NCI-H187 (cell line): ENCODE data around the gene EPB42.
A peak's percentile ranks its signal among the peaks of the same experiment; 100 is the strongest.
"Not testable (repeated sequence)": the region's sequence is repeated elsewhere in the genome, so short reads cannot be mapped to it uniquely, and the experiment has no call there.

Experiments
- DNase-seq, 2 experiments: peaks; one replicate each; lab custom pipeline; 2025; lab: John Stamatoyannopoulos, UW

Gene EPB42

DNA sequence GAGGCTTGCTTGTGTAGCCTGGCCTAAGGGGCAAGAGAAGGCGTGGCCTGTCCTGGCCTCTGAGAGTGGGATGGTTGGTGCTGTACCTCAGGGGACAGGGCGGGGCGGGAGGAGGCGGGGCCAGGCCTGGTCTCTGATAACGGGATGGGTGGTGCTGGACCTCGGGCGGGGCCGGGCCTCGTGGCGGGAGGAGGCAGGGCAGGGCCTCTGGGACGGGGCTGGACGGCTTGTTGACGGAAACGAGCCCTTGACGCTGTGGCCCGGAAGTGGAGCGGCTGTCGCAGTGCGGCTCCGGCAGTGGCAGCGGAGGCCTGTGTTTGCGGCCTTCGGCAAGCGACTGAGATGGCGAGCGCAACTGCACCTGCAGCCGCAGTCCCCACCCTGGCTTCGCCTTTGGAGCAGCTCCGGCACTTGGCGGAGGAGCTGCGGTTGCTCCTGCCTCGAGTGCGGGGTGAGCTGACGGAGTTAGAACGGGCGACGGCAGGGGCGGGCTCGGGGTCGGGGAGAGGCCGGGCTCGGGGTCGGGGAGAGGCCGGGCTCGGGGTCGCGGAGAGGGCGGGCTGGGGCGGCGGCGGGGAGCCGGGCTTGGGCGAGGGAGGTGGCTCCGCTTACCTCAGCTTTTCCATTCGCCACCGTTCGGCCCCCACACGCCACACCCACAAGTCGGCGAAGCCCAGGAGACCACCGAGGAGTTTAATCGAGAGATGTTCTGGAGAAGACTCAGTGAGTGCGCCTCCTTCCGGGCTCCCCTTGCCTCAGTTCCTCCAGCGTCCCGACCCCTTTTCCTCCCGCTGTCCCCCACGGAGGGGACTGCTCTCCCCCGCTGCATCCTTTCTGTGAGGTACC, 35.4 kb downstream of the EPB42 start, which contains the start of gene CCNDBP1:
Gene CCNDBP1 (plus strand): TSS at position 247 of the 846 bp plus-strand sequence. CDS start 96 bp downstream, at position 343.
- peak; percentile 44 to 66 for DNase-seq

DNA sequence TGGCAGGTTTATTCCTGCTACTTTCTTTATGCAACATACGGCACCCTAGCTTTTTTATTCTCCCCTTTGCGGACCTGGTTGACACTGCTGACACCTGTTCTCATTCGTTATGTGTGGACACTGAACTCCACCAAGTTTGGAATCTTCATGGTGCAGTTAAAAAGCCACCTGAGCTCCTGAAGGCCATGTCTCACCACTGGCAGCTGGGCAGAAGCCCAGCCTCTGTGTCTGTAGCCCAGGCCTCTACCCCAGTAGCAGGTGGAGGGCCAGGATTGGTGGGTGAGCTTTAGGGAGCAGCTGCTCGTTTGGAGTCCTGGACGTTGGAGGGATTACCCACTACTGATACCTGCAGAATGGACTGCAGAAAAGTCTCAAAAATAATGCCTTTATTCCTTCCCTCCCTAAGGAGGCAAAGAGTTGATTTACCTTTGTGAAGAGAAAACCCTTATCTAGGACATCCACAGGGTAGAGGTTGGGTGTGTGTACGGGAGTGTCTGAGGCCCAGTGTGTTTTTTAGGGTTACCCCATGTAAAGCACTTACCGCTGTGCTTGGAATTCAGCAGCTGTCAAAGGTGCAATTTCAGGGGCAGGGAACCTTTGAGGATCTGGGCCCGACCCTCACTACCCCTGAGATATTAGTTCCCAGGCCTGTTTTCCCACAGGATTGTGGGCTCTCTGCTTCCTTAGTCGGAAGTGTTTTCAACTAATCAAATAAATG, 36.3 kb downstream of the EPB42 start:
- DNase-seq, result no peak

DNA sequence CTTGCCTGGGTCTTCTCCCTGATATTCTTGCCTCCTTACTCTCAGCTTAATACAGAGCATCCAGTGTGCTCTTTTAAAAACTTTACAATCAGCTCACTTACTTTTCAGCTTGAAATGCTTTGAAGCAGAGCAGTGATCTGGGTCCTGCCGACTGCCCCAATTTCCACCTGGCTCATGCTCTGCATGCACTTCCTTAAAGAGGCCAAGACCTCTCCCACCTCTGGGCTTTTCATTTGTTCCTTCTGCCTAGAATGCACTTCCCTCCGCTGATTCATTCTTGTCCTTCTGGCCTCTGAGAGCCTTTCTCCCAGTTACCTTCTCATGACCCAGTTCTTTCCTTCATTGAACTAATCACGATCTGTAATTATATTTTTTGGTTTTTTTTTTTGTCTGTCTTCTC, 37.5 kb downstream of the EPB42 start:
- no peak for DNase-seq

DNA sequence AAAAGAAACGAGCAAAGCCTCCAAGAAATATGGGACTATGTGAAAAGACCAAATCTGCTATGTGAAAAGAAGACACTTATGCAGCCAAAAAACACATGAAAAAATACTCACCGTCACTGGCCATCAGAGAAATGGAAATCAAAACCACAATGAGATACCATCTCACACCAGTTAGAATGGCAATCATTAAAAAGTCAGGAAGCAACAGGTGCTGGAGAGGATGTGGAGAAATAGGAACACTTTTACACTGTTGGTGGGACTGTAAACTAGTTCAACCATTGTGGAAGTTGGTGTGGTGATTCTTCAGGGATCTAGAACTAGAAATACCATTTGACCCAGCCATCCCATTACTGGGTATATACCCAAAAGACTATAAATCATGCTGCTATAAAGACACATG, 43.7 kb downstream of the EPB42 start:
- DNase-seq, result not testable (repeated sequence)

DNA sequence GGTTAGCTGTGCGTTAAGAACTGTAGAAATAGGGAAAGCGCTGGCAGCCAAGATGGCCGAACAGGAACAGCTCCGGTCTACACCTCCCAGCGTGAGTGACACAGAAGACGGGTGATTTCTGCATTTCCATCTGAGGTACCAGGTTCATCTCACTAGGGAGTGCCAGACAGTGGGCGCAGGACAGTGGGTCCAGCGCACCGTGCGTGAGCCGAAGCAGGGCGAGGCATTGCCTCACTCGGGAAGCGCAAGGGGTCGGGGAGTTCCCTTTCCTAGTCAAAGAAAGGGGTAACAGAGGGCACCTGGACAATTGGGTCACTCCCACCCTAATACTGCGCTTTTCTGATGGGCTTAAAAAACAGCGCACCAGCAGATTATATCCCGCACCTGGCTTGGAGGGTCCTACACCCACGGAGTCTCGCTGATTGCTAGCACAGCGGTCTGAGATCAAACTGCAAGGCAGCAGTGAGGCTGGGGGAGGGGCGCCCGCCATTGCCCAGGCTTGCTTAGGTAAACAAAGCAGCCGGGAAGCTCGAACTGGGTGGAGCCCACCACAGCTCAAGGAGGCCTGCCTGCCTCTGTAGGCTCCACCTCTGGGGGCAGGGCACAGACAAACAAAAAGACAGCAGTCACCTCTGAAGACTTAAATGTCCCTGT, 45.0 kb downstream of the EPB42 start:
- not testable (repeated sequence) for DNase-seq

DNA sequence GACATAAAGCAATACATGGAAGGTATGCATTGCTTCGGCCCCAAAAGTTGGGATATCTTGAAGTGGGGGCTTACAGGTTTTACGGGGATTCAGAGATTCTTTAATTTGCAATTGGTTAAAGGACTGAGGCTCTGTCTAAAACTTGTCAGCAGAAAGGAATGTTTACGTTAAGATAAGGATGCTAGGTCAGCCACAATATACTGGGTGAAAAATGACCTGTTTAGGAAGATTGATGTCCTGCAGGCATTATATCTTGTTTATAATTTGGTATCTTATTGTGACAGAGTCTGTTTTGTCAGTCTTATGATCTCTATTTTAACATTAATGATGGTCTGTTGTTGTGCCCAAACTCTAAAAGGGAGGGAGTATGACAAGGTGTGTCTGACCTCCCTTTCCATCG, 50.9 kb downstream of the EPB42 start:
- no peak for DNase-seq

DNA sequence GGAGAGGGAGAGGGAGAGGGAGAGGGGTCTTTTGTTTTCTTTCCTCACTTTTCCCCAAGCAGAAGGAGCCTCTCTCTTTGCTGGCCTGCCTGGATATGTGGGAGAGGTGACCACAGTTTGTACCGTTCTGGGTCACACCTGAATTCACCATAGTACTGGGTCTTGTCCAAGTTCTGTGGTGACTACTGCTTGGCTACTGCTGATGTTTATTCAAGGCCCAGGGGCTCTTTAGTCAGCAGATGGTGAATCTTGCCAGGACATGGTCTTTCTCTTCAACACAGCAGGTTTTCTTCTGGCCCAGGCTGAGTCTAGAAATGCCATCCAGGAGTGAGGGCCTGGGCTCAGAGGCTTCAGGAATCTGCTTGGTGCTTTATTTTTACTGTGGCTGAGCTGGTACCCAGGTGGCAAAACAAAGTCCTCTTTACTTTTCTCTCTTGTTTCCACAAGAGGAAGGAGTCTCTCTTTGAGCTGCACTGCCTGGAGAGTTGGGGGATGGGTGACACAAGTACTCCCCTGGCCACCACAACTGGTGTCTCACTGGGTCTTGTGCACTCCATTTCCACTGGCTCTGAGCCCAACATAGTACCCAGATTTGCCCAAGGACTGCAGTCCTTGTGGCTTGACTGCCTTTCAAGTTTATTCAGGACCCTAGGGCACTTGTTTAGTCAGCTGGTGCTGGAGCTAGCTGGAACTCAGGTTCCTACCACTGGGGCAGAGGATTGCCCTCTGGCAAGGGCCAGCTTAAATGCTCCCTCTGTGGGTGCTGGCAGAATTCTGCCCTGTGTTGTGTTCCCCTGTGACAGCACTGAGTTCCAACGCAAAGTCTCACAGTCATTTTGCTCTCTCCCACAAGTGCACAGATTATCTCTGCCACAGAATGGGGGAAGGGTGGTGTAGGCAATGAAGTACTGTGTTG, 52.4 kb downstream of the EPB42 start:
- no peak for DNase-seq

DNA sequence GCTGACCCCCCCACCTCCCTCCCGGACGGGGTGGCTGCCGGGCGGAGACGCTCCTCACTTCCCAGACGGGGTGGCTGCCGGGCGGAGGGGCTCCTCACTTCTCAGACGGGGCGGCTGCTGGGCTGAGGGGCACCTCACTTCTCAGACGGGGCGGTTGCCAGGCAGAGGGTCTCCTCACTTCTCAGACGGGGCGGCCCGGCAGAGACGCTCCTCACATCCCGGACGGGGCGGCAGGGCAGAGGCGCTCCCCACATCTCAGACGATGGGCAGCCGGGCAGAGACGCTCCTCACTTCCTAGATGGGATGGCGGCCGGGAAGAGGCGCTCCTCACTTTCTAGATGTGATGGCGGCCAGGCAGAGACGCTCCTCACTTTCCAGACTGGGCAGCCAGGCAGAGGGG, 53.6 kb downstream of the EPB42 start:
- DNase-seq, result not testable (repeated sequence)

DNA sequence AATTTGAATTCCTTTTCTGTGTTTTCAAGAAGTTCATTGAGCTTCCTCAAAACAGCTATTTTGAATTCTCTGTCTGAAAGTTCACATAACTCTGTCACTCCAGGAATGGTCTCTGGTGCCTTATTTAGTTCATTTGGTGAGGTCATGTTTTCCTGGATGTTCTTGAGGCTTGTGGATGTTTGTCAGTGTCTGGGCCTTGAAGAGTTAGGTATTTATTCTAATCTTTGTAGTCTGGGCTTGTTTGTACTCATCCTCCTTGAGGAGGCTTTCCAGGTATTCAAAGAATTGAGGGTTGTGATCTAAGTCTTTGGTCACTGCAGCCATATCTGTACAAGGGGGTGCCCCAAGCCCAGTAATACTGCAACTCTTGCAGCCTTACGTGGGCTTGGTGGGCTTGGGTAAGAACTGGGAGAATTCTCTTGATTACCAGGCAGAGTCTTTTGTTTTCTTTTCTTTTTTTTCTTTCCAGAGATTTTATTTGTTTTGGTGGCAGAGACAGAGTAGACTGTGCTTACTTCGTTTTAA, 55.0 kb downstream of the EPB42 start:
- no peak for DNase-seq

DNA sequence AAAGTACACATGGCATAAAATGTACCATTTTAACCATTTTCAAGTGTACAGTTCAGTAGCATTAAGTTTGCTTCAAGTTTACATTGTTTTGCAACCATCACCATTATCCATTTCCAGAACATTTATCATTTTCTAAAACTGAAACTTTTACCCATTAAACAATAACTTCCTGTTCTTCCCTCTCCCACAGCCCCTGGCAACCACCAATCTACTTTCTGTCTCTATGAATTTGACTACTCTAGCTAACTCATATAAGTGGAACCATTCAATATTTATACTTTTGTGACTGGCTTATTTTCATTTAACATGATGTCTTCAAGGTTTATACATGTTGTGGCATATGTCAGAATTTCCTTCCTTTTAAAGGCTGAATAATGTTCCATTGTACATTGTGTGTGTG, 67.5 kb downstream of the EPB42 start:
- DNase-seq, result no peak

DNA sequence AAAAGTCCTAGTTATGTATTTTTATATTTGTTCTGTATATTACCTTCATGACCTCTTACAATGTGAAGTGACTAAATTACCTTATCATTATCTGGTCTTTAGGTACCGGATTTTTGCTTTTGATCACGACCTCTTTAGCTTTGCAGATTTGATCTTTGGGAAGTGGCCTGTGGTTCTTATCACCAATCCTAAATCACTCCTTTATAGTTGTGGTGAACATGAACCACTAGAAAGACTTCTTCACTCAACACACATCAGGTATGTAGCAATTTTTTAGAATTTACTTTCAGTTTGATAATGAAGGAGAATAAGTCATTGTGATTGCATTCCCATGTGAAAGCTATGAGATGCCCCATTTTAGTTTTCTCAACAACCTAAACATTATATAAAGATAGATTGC, 69.1 kb downstream of the EPB42 start:
- DNase-seq, result no peak

DNA sequence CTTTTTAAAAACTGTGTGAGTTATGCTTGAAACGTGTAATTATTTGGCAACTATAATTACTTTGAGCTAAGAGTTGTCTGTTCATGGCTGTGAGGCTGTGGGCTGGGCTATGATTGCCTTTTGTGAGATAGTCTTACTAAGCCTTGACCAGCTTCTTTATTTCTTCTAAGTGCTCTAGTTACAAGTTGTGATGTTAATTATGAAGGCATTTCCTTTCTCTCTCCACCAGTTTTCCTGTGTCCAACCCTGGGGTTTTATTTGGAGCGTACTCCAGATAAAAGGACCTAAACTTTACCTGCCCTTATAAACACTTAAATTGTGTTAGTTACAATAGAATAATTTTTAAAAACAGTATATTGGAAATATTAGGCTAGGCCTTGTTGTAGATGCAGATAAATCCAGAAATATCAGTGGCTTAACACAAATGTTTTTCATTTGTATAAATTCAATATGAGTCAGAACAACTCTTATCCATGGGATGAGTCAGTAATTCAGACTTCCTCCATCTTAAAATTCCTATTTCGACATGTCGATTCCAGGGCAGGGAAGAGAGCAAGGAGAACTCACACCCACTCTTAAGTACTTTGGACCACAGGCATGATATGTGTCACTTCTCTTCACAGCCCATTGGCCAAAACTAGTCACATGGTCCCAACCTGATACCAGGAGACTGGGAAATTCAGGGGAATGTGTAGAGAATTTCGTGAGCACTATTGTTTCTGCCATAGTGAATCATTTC, 70.5 kb downstream of the EPB42 start:
- DNase-seq, result no peak
